Fibroblast of pulmonary artery (primary cell): ENCODE data around the gene SLC19A1.

Source experiments
- DNase-seq: peaks from one replicate; pipeline ENCODE4 v3.0.0-alpha.2; 2010; ENCODE audit warnings: low read depth
- H3K4me3 ChIP-seq: replicated peaks from 2 replicates; pipeline ENCODE4 v1.5.1; 2011; ENCODE audit warnings: low read depth, mild to moderate bottlenecking, control low read depth, low read length, moderate library complexity
- TF ChIP-seq, protein P1 (sequence below): IDR thresholded peaks from 2 replicates; pipeline ENCODE4 v1.5.1; 2011; ENCODE audit warnings: mild to moderate bottlenecking, control low read depth, low read length, inconsistent platforms; ENCODE audit errors: missing control alignments

Gene SLC19A1

DNA sequence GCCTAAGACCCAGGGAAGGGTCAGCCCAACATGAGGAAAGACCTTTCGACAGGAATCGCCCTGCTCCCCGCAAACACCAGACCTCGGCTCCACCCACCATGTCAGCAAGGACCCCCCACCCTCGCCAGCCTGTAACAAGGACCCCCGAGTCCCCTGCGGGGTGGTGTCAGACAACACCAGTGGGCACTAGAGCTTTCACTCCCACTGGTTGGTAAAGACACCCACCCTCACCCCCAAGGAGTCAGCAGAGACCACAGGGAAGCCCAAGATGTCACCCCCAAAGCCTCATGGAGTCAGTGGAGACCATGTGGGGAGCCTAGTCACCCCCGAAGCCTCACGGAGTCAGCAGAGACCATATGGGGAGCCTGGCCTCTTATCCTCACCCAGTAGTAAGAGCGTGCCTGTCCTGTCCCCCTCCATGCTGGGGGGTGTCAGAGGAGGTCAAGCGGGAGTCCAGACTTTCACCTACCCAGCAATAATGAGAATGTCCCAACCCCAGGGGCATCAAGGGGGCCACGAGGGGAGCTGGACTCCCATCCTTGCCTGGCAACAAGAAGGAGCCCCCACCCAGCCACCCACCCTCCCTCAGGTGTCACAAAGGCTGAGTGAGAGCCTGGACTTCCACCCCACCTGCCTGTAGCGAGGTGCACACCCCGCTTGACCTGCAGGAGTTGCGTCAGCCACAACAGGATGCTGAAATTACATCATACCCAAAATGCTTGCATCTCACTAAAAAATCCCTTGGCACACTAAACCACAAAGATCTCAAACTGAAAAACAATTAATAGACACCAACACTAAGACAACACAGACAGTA lies 24.8 kb downstream of the SLC19A1 start:
- no peak overlapping the region for H3K4me3 ChIP-seq
- TF ChIP-seq, protein P1, sequence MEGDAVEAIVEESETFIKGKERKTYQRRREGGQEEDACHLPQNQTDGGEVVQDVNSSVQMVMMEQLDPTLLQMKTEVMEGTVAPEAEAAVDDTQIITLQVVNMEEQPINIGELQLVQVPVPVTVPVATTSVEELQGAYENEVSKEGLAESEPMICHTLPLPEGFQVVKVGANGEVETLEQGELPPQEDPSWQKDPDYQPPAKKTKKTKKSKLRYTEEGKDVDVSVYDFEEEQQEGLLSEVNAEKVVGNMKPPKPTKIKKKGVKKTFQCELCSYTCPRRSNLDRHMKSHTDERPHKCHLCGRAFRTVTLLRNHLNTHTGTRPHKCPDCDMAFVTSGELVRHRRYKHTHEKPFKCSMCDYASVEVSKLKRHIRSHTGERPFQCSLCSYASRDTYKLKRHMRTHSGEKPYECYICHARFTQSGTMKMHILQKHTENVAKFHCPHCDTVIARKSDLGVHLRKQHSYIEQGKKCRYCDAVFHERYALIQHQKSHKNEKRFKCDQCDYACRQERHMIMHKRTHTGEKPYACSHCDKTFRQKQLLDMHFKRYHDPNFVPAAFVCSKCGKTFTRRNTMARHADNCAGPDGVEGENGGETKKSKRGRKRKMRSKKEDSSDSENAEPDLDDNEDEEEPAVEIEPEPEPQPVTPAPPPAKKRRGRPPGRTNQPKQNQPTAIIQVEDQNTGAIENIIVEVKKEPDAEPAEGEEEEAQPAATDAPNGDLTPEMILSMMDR = no peak
- DNase-seq = peak; percentile 46

DNA sequence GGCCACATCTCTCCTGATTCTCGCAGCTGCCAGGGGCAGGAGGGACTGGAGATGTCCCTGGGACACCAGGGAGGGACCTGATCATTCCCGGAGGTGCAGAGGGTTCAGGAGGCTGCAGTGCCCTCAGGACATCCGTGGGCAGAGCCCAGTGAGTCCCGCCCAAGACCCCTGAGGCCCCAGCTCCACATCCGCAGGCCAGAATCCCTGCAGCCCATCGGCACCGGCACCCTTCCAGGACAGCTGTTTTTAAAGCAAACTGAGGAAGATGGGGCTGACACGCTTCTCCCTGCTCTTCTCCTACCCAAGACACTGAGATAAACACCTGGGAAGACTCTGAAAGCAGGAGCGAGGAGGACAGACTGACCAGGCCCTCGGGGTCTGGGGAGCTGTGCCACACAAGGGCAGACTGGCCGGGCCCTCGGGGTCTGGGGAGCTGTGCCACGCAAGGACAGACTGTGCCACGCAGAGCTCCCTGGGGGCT lies 25.5 kb downstream of the SLC19A1 start:
- no peak overlapping the region for H3K4me3 ChIP-seq
- TF ChIP-seq, protein P1 = no peak
- DNase-seq = no peak

DNA sequence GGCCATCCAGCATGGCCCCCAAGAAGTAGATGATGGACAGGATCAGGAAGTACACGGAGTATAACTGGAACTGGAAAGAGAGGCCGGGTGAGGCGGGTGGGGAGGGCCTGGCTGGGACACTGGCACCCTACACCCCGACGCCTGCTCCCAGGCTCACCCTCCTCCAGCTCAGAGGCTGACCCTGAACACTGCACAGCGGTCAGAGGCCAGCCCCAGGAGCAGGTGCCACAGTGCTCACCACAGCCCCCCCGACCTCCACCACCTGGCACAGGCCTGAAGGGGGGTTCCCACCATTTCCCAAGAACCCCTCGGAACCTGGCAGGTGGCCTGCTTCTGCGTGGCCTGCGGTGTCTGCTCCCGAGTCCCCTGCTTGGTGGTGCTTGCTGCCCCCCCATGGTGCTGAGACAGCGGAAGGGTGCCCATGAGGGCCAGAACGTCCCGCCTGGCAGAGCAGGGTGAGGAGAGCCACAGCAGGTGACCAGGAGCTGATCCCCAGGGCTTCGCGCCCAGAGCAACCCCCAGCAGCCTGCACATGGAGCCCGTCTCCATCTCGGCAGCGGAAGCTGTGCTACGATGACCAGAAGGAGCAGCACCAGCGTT lies 26.1 kb downstream of the SLC19A1 start:
- no peak overlapping the region for H3K4me3 ChIP-seq
- DNase-seq = no peak
- TF ChIP-seq, protein P1 = no peak

DNA sequence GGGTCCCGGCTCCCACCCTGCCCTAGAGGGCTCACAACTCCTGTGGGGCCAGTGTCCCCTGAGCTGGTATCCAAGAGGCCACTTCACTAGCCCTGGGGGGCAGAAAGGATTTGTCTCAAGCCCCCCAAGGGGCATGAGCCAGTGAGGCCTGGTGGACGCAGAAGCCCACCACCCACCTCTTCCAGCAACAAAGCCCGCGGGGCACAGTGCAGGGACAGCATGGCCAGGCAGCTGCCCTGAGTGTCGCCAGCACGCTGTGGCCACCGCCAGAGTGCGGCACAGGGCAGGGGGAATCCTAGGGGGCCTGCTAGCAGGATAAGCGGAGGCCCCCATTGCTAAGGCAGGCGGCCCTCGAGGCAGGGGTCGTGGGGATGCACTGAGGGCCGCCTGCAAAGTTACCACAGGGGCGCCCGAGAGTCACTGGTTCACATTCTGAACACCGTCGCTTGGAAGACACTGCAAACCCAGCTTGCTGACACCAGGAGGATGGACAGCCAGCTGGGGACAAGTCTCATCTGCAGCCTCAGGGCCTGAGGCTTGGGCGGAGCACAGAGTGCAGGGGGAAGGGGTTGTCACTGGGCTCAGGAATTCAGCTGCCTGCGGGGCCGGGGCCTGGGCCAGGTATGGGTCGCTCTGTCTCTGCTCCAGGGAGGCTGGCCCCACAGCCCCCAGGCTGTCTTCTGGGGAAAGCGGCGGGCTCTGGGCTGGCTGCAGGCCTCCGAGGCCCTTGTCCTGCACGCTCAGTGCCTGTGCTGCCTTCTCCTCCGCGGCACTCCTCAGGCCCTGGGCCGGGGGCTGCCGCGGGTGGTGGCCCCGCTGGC lies 26.8 kb downstream of the SLC19A1 start:
- H3K4me3 ChIP-seq = no peak overlapping the region
- DNase-seq = no peak
- TF ChIP-seq, protein P1 = no peak

DNA sequence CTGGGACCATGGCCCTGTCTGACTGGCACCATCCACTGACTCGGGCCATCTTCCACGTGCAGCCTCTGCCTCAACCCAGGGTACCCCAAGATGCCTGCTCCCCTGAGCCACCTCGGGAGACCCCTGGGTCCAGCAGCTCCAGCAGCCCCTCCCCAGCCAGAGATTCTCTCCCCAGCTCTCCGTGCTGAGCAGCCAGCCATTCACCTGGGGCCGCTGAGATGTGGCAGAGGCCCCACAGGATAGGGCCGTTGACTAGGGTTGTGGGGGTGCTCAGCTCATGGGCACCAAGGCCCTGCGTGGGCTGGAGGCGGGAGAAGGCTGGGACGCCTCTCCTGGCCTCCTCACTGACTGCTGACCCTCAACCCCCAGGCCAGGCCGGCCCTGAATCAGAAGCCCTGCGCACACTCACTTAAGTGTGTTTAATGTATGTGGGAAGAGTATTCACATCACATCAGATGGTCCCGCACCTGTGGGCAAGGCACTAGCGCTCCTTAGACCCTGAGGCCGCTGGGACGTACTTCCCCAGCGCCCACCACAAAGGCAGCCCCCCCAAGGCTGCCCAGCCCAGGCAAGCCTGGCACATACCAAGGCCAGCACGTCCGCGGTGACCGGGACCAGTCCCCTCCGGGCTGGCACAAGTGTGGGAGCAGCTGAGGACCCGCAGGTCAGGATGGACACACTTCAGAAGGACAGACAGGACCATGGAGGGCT lies 27.8 kb downstream of the SLC19A1 start:
- DNase-seq = no peak
- no peak overlapping the region for H3K4me3 ChIP-seq
- TF ChIP-seq, protein P1 = no peak

DNA sequence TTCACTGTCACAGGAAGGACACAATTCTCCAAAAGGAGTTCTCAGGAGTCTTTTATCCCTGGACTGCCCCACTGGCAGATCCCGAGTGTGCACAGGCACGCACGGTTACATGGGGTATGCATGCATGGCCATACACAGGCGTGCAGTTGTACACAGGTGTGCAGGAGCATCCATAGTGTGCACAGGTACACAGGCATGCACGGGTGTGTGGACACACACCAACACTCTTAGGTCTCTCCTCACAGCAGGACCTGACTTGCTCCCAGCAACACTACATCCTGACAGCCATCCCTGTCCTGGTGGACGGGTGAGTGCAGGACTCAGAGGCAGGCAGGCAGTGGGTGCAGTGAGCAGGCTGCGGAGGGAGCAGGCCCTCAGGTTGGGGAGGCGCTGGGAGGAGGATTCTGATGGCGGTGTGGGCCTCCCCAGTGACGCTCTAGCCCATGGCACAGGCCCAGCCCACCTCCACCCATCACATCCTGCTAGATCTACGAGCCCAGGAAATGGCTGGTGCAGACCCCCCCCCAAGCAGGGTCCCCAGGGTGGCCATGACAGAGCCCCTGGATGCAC lies 28.4 kb downstream of the SLC19A1 start:
- TF ChIP-seq, protein P1 = no peak
- DNase-seq = no peak
- no peak overlapping the region for H3K4me3 ChIP-seq
